GM19240 (cell line): Measurements from ENCODE around the gene C1orf159.
"Not testable (repeated sequence)": the region's sequence is repeated elsewhere in the genome, so short reads cannot be mapped to it uniquely, and the experiment has no call there.

Source experiments
- DNase-seq: peaks from one replicate; pipeline ENCODE4 v3.0.0; 2011; ENCODE audit warnings: low spot score; ENCODE audit not compliant: insufficient read length

The C1orf159 gene

GRCh38 chr1:1150100-1150499 is 34.2 kb upstream of the C1orf159 start:
- no peak for DNase-seq

GRCh38 chr1:1149416-1149815 is 33.5 kb upstream of the C1orf159 start:
- DNase-seq: no peak

GRCh38 chr1:1148569-1148968 is 32.7 kb upstream of the C1orf159 start:
- no peak for DNase-seq

- no peak for DNase-seq
Measured at GRCh38 chr1:1148061-1148460, 32.2 kb upstream of the C1orf159 start.

GRCh38 chr1:1146596-1146995 is 30.7 kb upstream of the C1orf159 start:
- DNase-seq: no peak

GRCh38 chr1:1146026-1146425 is 30.1 kb upstream of the C1orf159 start:
- no peak for DNase-seq

- DNase-seq: no peak
Measured at GRCh38 chr1:1145547-1145914, 29.6 kb upstream of the C1orf159 start.

GRCh38 chr1:1144843-1145546 is 29.1 kb upstream of the C1orf159 start:
- DNase-seq: no peak

GRCh38 chr1:1144122-1144842 is 28.4 kb upstream of the C1orf159 start:
- peak; percentile 55 for DNase-seq

- no peak for DNase-seq
Measured at GRCh38 chr1:1143636-1144035, 27.7 kb upstream of the C1orf159 start.

GRCh38 chr1:1142844-1143243 is 27.0 kb upstream of the C1orf159 start:
- no peak for DNase-seq

GRCh38 chr1:1142352-1142751 is 26.5 kb upstream of the C1orf159 start:
- not testable (repeated sequence) for DNase-seq

- DNase-seq: no peak
Measured at GRCh38 chr1:1141911-1142250, 26.0 kb upstream of the C1orf159 start.

- DNase-seq: no peak
Measured at GRCh38 chr1:1141244-1141910, 25.5 kb upstream of the C1orf159 start.

GRCh38 chr1:1140673-1141072 is 24.8 kb upstream of the C1orf159 start:
- no peak for DNase-seq

GRCh38 chr1:1137256-1138045 is 21.6 kb upstream of the C1orf159 start:
- peak; percentile 83 for DNase-seq

GRCh38 chr1:1136547-1137230 is 20.8 kb upstream of the C1orf159 start:
- no peak for DNase-seq

GRCh38 chr1:1135339-1136136 is 19.6 kb upstream of the C1orf159 start:
- DNase-seq: no peak

GRCh38 chr1:1134300-1134970 is 18.5 kb upstream of the C1orf159 start:
- no peak for DNase-seq
